HG02870 (cell line): ENCODE data around the gene C19orf73.

Experiments
- ATAC-seq: cut with Tn5 transposase; IDR thresholded peaks from one replicate; pipeline ENCODE4 v1.9.1; 2021; ENCODE audit warnings: mild to moderate bottlenecking, moderate library complexity; ENCODE audit not compliant: unreplicated experiment

The C19orf73 gene

DNA sequence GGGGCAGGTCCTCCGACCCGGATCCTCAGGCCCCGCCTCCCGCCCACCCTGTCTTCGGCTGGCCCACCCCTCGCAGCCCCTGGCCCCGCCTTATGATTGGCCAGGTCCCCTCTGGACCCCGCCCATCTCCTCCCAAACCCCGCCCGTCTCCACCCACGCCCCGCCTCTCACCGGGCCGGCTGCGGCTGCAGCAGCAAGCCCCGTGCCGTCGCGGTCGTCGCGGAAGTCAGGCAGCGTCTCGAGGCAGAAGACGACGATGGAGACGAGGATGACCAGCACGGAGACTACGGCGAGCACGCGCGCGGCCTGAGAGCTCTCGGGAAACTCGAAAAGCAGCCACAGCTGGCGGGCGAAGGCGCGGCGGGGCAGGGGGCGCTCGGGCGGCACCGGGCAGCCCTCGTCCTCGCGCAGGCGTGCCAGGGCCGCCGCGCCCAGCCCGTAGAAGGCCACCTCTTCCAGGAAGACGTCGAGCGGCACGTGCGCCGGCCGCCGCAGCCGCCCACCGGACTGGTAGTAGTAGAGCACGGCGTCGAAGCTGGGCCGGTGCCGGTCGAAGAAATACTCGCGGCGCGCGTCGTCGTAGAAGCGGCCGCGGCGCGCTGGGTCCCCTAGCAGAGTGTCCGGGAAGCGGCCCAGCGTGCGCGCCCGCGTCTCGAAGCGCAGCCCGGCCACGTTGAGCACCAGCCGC is 46.9 kb downstream of the C19orf73 start:
- ATAC-seq: no peak

DNA sequence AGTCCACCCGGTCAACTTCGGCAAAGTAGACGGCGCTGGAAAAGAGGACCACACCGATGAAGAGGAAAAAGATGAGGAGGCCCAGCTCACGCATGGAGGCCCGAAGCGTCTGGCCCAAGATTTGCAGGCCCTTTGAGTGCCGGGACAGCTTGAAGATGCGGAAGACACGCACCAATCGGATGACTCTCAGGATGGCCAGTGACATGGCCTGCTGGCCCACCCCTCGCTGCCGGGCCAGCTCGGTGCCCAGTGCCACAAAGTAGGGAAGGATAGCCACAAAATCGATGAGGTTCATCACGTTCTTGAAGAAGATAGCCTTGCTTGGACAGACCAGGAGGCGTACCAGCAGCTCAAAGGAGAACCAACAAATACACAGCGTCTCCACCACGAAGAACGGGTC is 48.5 kb downstream of the C19orf73 start:
- ATAC-seq: no peak

DNA sequence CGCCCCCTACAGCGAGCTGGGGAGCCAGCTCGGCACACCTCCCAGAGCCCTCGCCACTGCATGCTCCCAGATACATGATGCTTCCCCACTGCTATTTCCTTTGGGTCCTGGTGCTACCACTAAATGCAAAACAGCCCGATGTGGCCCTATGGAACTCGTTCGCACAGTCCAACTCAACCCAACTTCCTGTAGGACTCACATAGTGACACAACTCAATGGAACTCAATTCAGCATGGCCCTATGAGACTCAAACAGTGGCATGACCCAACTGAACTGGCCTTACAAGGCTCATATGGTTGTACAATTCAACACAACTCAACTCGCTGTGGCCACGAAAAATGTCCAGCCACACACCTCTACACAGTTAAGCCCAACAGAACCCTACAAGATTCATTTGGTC is 49.9 kb downstream of the C19orf73 start:
- ATAC-seq: no peak
